K562 (cell line): Measurements from ENCODE around the gene FHDC1. TPM values are rescaled to one million over a fixed set of nuclear protein-coding genes. Genes with fewer than 3 reads are reported as not detected.

Source experiments
- ATAC-seq: fragments of 200-7000 bp; cut with Tn5 transposase; 3 replicates; pipeline ENCODE4 v1.9.1; 2020; ENCODE audit warnings: moderate library complexity
- BruUV-seq: library from RNA; stranded (reverse); fragments of 400-500 nt; replicated peaks from 2 replicates; lab custom pipeline; 2021; lab: Mats Ljungman, UMichigan
- CTCF ChIA-PET: fragments of 300-600 bp; formaldehyde crosslinking; extraction: SDS; loops from one replicate; lab custom pipeline; 2021; ENCODE audit warnings: low intra/inter-chr PET ratio; lab: Yijun Ruan, JAX
- POLR2A ChIA-PET: fragments of 300-600, 350-650 bp; sonication (Branson Sonifier 250); formaldehyde crosslinking; extraction: SDS; loops from one replicate; lab custom pipeline; 2021; ENCODE audit warnings: antibody characterized with exemption, inconsistent platforms; lab: Yijun Ruan, JAX
- DNase-seq, 4 experiments: peaks; one replicate each; pipeline versions ENCODE4 v3.0.0 to v3.0.0-alpha.2; 2011 to 2018; ENCODE audit warnings: low spot score in 3 of 4, mixed read lengths in 3 of 4; ENCODE audit errors: extremely low read depth in 1 of 4
- FAIRE-seq: peaks from 2 replicates; lab custom pipeline; 2011; peaks lifted over from hg19 to GRCh38; lab: Jason Lieb, UNC
- H2AFZ ChIP-seq: 2 replicates; pipeline ENCODE4 v1.6.0; 2011; ENCODE audit warnings: low read depth, low read length, control low read depth, inconsistent platforms
- H3K27ac ChIP-seq: fragments of 200-600 bp; 3 replicates; pipeline ENCODE4 v1.8.0; 2011; ENCODE audit warnings: low read depth, mild to moderate bottlenecking, control low read depth, inconsistent platforms, low read length, moderate library complexity, mixed read lengths; ENCODE audit errors: extremely low read depth
- H3K27me3 ChIP-seq, 2 experiments: fragments of 300-600 bp in 1 of 2; 2 replicates in 1 of 2; 3 replicates in 1 of 2; pipeline versions ENCODE4 v1.6.0 to v1.8.0; 2011; ENCODE audit warnings: inconsistent platforms in 2 of 2, low read length in 2 of 2, mild to moderate bottlenecking in 1 of 2, mixed read lengths in 1 of 2, moderate library complexity in 1 of 2; ENCODE audit not compliant: control insufficient read depth in 2 of 2, insufficient read depth in 2 of 2
- H3K36me3 ChIP-seq: fragments of 300-600 bp; 3 replicates; pipeline ENCODE4 v1.8.0; 2011; ENCODE audit warnings: mild to moderate bottlenecking, low read length, inconsistent platforms; ENCODE audit not compliant: control insufficient read depth, insufficient read depth
- H3K4me1 ChIP-seq, 2 experiments: fragments of 200-600 bp in 1 of 2; replicated peaks in 1 of 2; 2 replicates in 1 of 2; 3 replicates in 1 of 2; pipeline versions ENCODE4 v1.5.1 to v1.8.0; 2011; ENCODE audit warnings: inconsistent platforms in 2 of 2, low read length in 2 of 2, mild to moderate bottlenecking in 1 of 2, mixed read lengths in 1 of 2, moderate library complexity in 1 of 2; ENCODE audit not compliant: control insufficient read depth in 2 of 2, insufficient read depth in 2 of 2
- H3K4me2 ChIP-seq: 2 replicates; pipeline ENCODE4 v1.6.1; 2011; ENCODE audit warnings: low read length, control low read depth, inconsistent platforms, mixed read lengths; ENCODE audit not compliant: insufficient read depth
- H3K4me3 ChIP-seq: fragments of 200-600 bp; sonication (generic), shearing (Covaris generic); 2 replicates; pipeline ENCODE4 v1.5.1; 2016; ENCODE audit warnings: control low read depth, inconsistent platforms
- H3K79me2 ChIP-seq: fragments of 200-600 bp; 3 replicates; pipeline ENCODE4 v1.8.0; 2011; ENCODE audit warnings: low read length, inconsistent platforms; ENCODE audit not compliant: control insufficient read depth, insufficient read depth
- H3K9ac ChIP-seq, 2 experiments: 2 replicates each; pipeline versions ENCODE4 v1.6.0 to v1.6.1; 2011; ENCODE audit warnings: low read depth in 2 of 2, low read length in 2 of 2, control low read depth in 1 of 2, inconsistent platforms in 1 of 2, mild to moderate bottlenecking in 1 of 2, mixed read lengths in 1 of 2; ENCODE audit not compliant: insufficient read depth in 1 of 2
- H3K9me1 ChIP-seq: one replicate; pipeline ENCODE4 v1.6.0; 2011; ENCODE audit warnings: inconsistent platforms, mild to moderate bottlenecking, low read length, moderate library complexity; ENCODE audit not compliant: control insufficient read depth, insufficient read depth
- H3K9me3 ChIP-seq: replicated peaks from 2 replicates; pipeline ENCODE4 v1.5.1; 2011; ENCODE audit warnings: low read depth, low read length, inconsistent platforms; ENCODE audit not compliant: control insufficient read depth, insufficient read depth
- H4K20me1 ChIP-seq: replicated peaks from 2 replicates; pipeline ENCODE4 v1.6.1; 2011; ENCODE audit warnings: low read length, inconsistent platforms, mixed read lengths; ENCODE audit not compliant: control insufficient read depth, insufficient read depth
- BRCA1 ChIP-seq, 2 experiments: fragments of 450-650 bp in 1 of 2; sonication (generic) in 1 of 2; formaldehyde crosslinking in 1 of 2; IDR thresholded peaks; 2 replicates each; pipeline versions ENCODE4 v1.5.0 to v1.6.1; 2017 to 2020; ENCODE audit warnings: mild to moderate bottlenecking in 1 of 2, missing genetic modification reagents in 1 of 2
- MEIS2 ChIP-seq: fragments of 450-650 bp; IDR thresholded peaks from 2 replicates; pipeline ENCODE4 v1.6.1; 2014; ENCODE audit warnings: mild to moderate bottlenecking; ENCODE audit not compliant: partially characterized antibody
- THAP12 ChIP-seq: fragments of 250-450 bp; sonication (Bioruptor Pico); IDR thresholded peaks from 2 replicates; pipeline ENCODE4 v1.9.0; 2021; ENCODE audit warnings: mild to moderate bottlenecking, inconsistent platforms
- ZNF134 ChIP-seq: fragments of 250-450 bp; sonication (Bioruptor Pico); conservative IDR thresholded peaks from 2 replicates; pipeline ENCODE4 v1.4.0; 2020
- ZNF277 ChIP-seq: fragments of 250-450 bp; sonication (Bioruptor Pico); IDR thresholded peaks from 2 replicates; pipeline ENCODE4 v1.8.0; 2022; ENCODE audit warnings: inconsistent platforms, mild to moderate bottlenecking, moderate library complexity, borderline replicate concordance
- ZNF444 ChIP-seq: fragments of 250-450 bp; sonication (Bioruptor Pico); IDR thresholded peaks from 2 replicates; pipeline ENCODE4 v1.4.0; 2020; ENCODE audit warnings: mild to moderate bottlenecking, moderate library complexity
- ZSCAN29 ChIP-seq: fragments of 450-650 bp; IDR thresholded peaks from 2 replicates; pipeline ENCODE4 v1.6.1; 2017
- WGBS: fragments of 100-300 bp; shearing (Covaris generic); methylation state at CpG from one replicate; pipeline ENCODE4 v1.1.6; 2016; ENCODE audit warnings: low coverage, mixed read lengths; ENCODE audit not compliant: insufficient coverage; ENCODE audit errors: missing lambda C conversion rate; 5-methylcytosine and 5-hydroxymethylcytosine counted together
- in situ Hi-C: fragments of 300-500 bp; cut with MboI; formaldehyde crosslinking; loops from 4 replicates; pipeline ENCODE4 v1.15.0; 2018; ENCODE audit warnings: inconsistent platforms, mixed read lengths
- intact Hi-C: fragments of 100-400 bp; cut with micrococcal nuclease; formaldehyde crosslinking; loops from 2 replicates; pipeline ENCODE4 v1.14.2; 2022
- polyA plus RNA-seq, 8 experiments: library from polyadenylated mRNA; depleted of rRNA in 4 of 8; stranded (reverse) in 5 of 8; unstranded in 3 of 8; fragments of >200 nt; fragmentation: Nextera tagmentation in 2 of 8; fragmentation: Illumina TruSeq in 1 of 8; extraction: Ambion mirVana in 2 of 8; extraction: Trizol in 1 of 8; gene quantifications; 2 replicates each; pipeline versions ENCODE4 v1.2.1 to v1.2.3, GENCODE V29; 2011 to 2014; ENCODE audit warnings: inconsistent platforms in 1 of 8, missing spikeins in 1 of 8
- total RNA-seq, 7 experiments: library from RNA; depleted of rRNA in 6 of 7; stranded (reverse); fragments of >200 nt in 6 of 7; fragmentation: Illumina TruSeq in 2 of 7; extraction: Trizol in 2 of 7; gene quantifications; 2 replicates each; pipeline versions ENCODE4 v1.2.1 to v1.2.3, GENCODE V29; 2011 to 2021; ENCODE audit warnings: low replicate concordance in 1 of 7

The FHDC1 gene
- total and polyA plus RNA-seq, 9 of the 15 experiments (the other 6 are each of a cell fraction or from before 2014, with no cell fraction given): 0.01 to 0.43 (median 0.07) TPM

GRCh38 chr4:152998861-152999260 is 62.7 kb downstream of the FHDC1 start:
- DNase-seq (no peak), ATAC-seq (no peak), FAIRE-seq (no peak)
- Histone ChIP-seq H4K20me1 (no peaks in the 10 kb centered on the region), H3K4me2 (no peak overlapping the region), H2AFZ (no peak overlapping the region; the same call in 1 of the 2 replicates), H3K36me3 (no peaks in the 10 kb centered on the region), H3K9me1 (no peaks in the 10 kb centered on the region), H3K27me3 (peaks cover 32 to 76% of the 10 kb centered on the region in 2 experiments), H3K27ac (no peak overlapping the region), H3K79me2 (no peaks in the 10 kb centered on the region), H3K9me3 (no peaks in the 10 kb centered on the region), H3K4me1 (no peaks in the 10 kb centered on the region), H3K9ac (no peak overlapping the region), H3K4me3 (no peak overlapping the region)
- POLR2A ChIA-PET: interaction anchor here (0.6 kb wide), 1 partner anchor 20 kb away, joined by 4 read pairs; no protein-coding TSS in a partner anchor
- WGBS: 3% methylated on average over 12 of the region's 12 CpGs
- no peak for TF ChIP-seq ZNF134
- no peak for TF ChIP-seq ZNF444 (CRISPR knock-in tag)
- no peak for TF ChIP-seq ZSCAN29
- no peak for TF ChIP-seq BRCA1 (IDR thresholded peaks at IDR 0.05)
- no peak for TF ChIP-seq BRCA1 (CRISPR knock-in tag; IDR thresholded peaks at IDR 0.05)
- intact Hi-C loops: no loop called here
- in situ Hi-C loops: no loop called here
- BruUV-seq: no TSS peak
- CTCF ChIA-PET: interaction anchor here (0.5 kb wide), 1 partner anchor 129 kb away, joined by 3 read pairs; no protein-coding TSS in a partner anchor

- Histone ChIP-seq H3K4me2 (no peak overlapping the region), H3K4me1 (no peaks in the 10 kb centered on the region), H3K4me3 (no peak overlapping the region), H3K79me2 (no peaks in the 10 kb centered on the region), H3K36me3 (no peaks in the 10 kb centered on the region), H3K27ac (no peak overlapping the region), H3K9me1 (no peaks in the 10 kb centered on the region), H3K9ac (no peak overlapping the region), H3K27me3 (peaks cover 33 to 76% of the 10 kb centered on the region in 2 experiments), H4K20me1 (0 out of 2 replicates have a peak, but pooled peaks cover 2% of the 10 kb centered on the region), H3K9me3 (no peaks in the 10 kb centered on the region), H2AFZ (no peak overlapping the region)
- 5% methylated on average over 11 of the region's 12 CpGs for WGBS
- DNase-seq: no peak
- no peak for FAIRE-seq
- CTCF ChIA-PET: interaction anchor here (0.5 kb wide), 1 partner anchor 129 kb away, joined by 3 read pairs; no protein-coding TSS in a partner anchor
- ATAC-seq: no peak
- no TSS peak for BruUV-seq
- in situ Hi-C loops (no loop called here), intact Hi-C loops (loop anchor here (5.0 kb wide), 1 partner anchor 58 kb away; no protein-coding TSS in a partner anchor)
- POLR2A ChIA-PET: interaction anchor here (0.6 kb wide), 1 partner anchor 19 kb away, joined by 4 read pairs; no protein-coding TSS in a partner anchor
- no peak for TF ChIP-seq THAP12 (CRISPR knock-in tag)
- TF ChIP-seq MEIS2: peak; percentile 42
- TF ChIP-seq ZNF277: no peak
These were observed 63.4 kb downstream of the FHDC1 start for GRCh38 chr4:152999346-153000075.
